GM19468 (cell line): ENCODE measurements around the gene TRIP10.

Experiments used
- ATAC-seq: cut with Tn5 transposase; IDR thresholded peaks from one replicate; pipeline ENCODE4 v1.9.1; 2021; ENCODE audit warnings: mild to moderate bottlenecking, moderate library complexity, moderate number of reproducible peaks; ENCODE audit not compliant: unreplicated experiment; ENCODE audit errors: extremely low read depth

The TRIP10 gene

DNA sequence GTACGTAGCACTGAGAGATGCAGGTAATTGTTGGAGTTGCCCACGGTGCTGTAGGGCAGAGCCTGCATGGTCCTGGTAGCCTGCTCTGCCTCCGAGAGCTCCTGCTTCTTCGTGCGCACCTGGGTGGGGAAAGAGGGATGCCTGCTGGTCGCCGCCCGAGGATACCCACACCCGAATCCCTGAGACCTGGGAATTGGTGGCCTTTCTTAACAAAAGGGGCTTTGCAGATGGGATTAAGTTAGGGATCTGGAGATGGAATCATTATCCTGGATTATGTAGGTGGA lies 28.5 kb upstream of the TRIP10 start:
- no peak for ATAC-seq

- no peak for ATAC-seq
Measured at GRCh38 chr19:6711605-6712004, 27.9 kb upstream of the TRIP10 start.

- ATAC-seq, result no peak
Measured at GRCh38 chr19:6712231-6712630, 27.2 kb upstream of the TRIP10 start.

DNA sequence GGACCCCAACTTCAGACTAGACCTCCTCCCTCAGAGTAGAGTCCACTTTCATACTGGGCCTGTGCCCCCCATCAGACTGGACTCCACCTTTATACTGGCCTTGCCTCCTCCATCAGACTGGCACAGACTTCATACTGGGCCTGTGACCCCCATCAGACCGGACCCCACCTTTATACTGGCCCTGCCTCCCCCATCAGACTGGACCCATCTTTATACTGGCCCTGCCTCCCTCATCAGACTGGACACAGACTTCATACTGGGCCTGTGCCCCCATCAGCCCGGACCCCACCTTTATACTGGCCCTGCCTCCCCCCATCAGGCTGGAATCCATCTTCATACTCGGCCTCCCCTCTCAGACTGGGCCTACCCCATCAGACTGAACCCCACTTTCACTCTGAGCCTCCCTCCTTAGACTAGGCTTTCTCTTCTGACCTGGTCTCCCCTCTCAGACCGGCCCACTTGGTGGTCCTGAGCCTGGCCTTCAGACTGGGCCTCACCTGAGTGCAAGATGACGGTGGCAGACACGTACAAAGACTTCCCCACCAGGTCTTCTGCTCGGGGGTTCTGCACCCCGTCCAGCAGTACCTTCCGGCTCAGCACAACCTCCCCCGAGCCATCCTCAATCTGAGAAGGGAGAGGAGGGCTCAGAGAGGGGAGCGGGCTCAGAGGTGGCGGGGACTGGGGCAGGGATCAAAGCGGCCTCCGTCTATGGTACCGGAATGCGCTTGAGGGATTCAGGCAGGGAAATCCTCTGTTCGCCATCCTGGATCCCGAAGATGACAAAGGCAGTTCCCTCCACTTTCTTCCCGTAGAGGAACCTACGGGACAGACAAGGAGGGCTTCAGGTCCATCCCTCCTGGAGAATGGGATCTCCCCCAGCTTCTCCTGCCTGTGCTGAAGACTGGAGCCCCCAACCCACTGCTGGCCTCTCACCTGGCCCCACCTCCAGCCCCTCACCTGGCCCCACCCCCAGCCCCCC lies 26.5 kb upstream of the TRIP10 start:
- no peak for ATAC-seq

DNA sequence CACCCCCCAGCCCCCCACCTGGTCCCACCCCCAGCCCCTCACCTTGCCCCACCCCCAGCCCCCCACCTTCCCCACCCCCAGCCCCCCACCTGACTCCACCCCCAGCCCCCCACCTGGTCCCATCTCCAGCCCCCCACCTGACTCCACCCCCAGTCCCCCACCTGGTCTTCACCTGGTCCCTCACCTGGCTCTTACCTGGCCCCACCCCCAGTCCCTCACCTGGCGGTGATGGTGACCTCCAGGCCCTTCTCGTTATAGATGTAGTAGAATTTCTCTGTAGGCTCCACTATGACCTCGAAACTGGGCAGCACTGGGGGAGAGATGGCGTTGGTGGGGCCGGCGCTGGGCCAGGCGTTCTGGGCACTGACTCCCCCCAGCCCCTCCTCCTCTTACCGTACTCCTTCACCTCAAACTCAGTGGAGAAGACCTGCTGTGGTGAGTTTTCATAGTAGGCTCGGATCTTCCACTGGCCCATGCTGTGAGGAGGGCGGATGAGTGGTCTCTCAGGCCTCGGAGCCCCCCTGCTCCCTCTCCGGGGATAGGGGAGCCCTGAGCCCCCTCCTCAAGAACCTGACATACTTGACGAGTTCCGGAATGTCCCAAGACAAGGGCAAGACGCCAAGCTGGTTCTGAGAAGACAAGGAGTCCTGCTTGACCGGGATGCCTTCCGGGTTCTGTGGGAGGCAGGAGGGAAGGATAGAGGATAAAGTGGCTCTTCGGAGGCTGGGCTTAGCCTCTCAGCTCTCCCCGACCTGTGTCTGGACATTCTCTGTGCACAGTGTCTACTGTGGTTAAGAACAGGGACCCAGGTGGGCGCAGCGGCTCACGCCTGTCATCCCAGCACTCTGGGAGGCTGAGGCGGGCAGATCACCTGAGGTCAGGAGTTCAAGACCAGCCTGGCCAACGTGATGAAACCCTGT lies 25.4 kb upstream of the TRIP10 start:
- ATAC-seq, result no peak

GRCh38 chr19:6714749-6715555 lies 24.5 kb upstream of the TRIP10 start:
- ATAC-seq, result no peak

- no peak for ATAC-seq
Measured at GRCh38 chr19:6716610-6716970, 22.9 kb upstream of the TRIP10 start.

- no peak for ATAC-seq
Measured at GRCh38 chr19:6717036-6717435, 22.4 kb upstream of the TRIP10 start.

DNA sequence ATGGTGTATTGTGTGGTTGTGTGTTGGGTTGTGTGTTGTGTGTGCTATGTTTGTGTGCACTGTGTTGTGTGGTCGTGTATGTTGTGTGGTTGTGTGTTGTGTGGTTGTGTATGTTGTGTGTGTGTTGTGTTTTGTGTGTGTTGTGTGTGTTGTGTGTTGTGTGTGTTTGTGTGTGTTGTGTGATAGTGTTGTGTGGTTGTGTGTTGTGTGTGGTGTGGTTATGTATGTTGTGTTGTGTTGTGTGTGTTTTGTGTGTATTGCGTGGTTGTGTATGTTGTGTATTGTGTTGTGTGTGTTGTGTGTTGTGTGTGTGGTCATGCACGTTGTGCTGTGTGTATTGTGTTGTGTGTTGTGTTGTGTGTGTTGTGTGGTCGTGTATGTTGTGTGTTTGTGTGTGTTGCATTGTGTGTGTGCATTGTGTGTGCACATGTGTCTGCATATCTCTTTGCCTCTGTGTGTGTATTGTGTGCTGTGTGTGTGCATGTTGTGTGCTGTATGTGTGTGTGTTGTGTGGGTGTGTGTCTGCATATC lies 22.0 kb upstream of the TRIP10 start:
- no peak for ATAC-seq

DNA sequence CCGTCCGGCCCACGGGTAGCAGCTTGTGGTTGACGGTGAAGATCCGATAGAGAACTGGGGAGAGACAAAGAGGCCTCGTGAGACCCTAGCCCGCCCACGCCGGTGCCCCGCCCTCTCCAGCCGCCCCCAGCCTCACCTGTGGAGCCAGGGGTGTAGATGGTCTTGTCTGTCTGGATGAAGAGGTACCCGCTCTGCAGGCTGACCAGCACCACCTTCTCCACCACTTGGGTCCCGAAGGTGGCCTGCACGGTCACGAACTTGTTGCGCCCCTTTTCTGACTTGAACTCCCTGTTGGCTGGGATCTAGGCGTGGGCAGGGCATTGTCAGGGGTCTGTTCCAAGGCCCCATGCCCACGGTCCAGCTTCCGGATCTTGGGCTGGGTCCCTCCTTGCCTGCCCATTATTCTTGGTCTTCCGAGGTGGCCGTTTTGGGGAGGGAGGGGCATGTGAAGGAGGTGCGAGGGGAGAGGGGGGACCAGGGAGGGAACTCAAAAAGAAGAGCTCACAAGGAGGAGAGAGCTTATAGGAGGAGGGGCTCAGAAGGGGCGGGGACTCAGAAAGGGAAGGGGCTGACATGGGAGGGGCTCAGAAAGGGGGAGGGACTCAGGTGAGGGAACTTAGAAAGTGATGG lies 21.3 kb upstream of the TRIP10 start:
- no peak for ATAC-seq

DNA sequence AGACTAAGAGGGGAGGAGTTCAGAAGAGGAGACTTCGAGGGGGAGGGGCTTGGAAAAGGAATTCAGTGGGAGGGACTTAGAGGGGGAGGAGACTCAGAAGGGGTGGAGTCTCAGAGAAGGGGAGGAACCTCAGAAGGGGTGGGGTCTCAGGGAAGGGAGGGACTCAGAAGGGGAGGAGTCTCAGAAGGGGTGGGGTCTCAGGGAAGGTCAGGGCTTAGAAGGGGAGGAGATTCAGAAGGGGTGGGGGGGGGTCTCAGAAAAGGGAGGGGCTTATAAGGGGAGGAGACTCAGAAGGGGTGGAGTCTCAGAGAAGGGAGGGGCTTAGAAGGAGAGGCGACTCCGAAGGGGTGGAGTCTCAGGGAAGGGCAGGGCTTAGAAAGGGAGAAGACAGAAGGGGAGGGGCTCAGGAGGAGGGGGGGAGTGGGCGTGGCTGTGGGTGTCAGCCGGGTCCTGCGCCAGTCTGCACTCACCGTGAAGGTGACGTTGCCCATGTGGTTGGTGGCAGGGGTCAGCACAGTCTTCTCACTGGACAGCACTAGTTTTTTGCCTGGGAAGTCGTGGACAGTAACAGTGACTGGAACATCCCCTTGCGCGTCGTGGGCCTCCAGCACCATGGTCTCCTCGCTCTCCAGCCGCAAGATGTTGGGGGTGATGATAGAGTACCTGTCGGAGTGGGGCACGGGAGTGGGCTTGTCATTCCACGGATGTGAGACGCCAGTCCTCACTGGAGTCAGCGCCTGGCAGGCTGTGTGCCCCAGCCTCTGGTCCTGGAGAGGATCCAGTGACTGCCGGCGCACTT lies 20.5 kb upstream of the TRIP10 start:
- ATAC-seq, result no peak

GRCh38 chr19:6719540-6719861 lies 20.0 kb upstream of the TRIP10 start:
- ATAC-seq, result no peak

- ATAC-seq, result no peak
Measured at GRCh38 chr19:6719992-6720368, 19.5 kb upstream of the TRIP10 start.

- no peak for ATAC-seq
Measured at GRCh38 chr19:6720369-6721137, 18.9 kb upstream of the TRIP10 start, which contains the start of gene C3. Gene C3 (minus strand): TSS chr19:6720650. CDS start chr19:6720589, 61 bp downstream.

- ATAC-seq, result no peak
Measured at GRCh38 chr19:6721138-6721474, 18.4 kb upstream of the TRIP10 start.

- ATAC-seq, result no peak
Measured at GRCh38 chr19:6721773-6722172, 17.7 kb upstream of the TRIP10 start.

GRCh38 chr19:6723108-6723618 lies 16.3 kb upstream of the TRIP10 start:
- ATAC-seq, result no peak

DNA sequence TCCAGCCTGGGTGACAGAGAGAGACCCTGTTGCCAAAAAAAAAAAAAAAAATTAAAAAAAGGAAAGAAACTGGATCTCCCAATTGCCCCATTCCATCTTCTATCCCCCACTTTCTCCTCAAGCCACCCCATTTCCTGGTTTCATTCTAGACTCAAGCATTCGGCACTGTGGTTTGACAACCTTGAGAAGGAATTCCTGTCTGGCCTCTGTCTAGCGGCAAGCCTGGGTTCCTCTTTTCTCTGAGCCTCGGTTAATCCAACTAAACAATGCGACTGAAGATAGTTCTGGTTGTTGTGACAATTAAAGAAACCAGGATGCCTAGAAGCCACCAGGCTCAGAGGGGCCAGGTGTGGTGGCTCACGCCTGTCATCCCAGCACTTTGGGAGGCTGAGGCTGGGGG lies 15.7 kb upstream of the TRIP10 start:
- no peak for ATAC-seq
